ENCODE measurements around the gene DHX38.

Gene DHX38

DNA sequence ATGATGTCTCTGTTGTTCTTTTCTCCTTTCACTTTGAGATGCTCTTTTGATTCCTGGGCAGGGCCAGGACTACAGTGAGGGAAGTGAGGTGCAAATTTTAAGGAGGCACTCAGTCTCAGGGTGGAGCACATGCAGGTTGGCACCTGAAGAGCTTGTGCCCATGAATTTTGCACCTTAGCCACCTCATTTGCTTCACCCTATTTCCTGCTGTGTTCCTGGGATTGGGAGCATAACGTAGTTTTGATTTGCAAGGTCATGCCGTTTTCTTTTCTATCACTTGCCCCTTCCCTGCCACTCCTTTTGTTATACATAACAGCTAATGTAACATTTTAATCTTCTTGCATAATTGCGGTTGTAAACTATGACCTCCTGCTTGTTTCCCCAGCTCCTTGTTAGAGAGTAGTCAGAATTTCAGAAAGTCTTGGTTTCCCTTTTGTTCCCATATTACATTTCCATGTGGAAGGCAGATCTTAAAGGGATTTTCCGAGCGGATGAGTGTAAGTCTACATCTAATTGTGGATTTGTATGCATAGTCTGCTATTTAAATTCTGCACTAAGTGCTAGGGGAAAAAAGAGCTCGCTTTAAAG is 68.6 kb downstream of the DHX38 start:
- DNase-seq, result no peak
